Fibroblast of mammary gland (primary cell): ENCODE results near the gene EP400.

ENCODE experiments used
- DNase-seq: peaks from one replicate; pipeline ENCODE4 v3.0.0-alpha.2; 2010; ENCODE audit warnings: low read depth
- H3K4me3 ChIP-seq: 2 replicates; pipeline ENCODE4 v1.5.1; 2011; ENCODE audit warnings: low read depth, mild to moderate bottlenecking, low read length, moderate library complexity; ENCODE audit not compliant: control insufficient read depth
- TF ChIP-seq, protein P1 (sequence below): conservative IDR thresholded peaks from 2 replicates; pipeline ENCODE4 v1.5.1; 2011; ENCODE audit warnings: low read depth, low read length, inconsistent platforms; ENCODE audit not compliant: control insufficient read depth, insufficient read depth

The EP400 gene

DNA sequence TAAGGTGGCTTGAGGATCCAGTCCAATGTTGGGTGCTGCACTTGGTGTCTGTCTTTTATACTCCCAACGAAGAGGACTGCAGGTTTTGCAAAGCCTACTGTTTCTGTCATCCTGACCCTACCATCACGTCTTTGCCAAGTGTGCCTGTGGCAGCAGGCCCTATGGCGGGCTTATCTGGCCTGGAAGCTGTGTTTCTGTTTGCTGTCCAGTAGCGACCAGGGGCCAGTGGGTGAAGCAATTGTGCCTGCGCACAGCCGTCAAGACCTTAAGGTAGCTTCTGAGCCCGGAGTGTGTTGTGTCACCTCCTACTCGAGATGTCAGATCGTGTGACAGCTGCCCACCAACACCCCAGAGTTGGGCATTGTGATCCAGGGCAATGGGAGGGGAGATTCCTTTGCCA, 131.7 kb downstream of the EP400 start:
- no peak for DNase-seq
- no peak overlapping the region for H3K4me3 ChIP-seq
- TF ChIP-seq, protein P1, sequence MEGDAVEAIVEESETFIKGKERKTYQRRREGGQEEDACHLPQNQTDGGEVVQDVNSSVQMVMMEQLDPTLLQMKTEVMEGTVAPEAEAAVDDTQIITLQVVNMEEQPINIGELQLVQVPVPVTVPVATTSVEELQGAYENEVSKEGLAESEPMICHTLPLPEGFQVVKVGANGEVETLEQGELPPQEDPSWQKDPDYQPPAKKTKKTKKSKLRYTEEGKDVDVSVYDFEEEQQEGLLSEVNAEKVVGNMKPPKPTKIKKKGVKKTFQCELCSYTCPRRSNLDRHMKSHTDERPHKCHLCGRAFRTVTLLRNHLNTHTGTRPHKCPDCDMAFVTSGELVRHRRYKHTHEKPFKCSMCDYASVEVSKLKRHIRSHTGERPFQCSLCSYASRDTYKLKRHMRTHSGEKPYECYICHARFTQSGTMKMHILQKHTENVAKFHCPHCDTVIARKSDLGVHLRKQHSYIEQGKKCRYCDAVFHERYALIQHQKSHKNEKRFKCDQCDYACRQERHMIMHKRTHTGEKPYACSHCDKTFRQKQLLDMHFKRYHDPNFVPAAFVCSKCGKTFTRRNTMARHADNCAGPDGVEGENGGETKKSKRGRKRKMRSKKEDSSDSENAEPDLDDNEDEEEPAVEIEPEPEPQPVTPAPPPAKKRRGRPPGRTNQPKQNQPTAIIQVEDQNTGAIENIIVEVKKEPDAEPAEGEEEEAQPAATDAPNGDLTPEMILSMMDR: no peak

DNA sequence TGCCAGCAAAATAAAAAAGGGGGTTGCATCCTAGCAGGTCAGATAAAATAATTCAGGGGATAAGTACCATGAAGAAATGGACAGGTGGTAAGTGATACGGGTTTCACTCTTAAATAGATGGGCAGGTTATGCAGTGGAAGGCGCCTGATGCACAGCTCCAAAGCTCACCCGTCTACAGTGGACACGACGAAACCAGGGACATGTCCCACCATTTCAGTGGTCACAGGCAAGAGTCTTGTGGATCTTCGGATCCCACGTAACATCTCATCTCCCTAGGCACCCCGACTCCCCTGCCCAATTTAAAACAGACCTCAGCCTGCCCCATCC, 133.8 kb downstream of the EP400 start:
- no peak for DNase-seq
- H3K4me3 ChIP-seq: peak overlapping the region; percentile 47
- TF ChIP-seq, protein P1: no peak

DNA sequence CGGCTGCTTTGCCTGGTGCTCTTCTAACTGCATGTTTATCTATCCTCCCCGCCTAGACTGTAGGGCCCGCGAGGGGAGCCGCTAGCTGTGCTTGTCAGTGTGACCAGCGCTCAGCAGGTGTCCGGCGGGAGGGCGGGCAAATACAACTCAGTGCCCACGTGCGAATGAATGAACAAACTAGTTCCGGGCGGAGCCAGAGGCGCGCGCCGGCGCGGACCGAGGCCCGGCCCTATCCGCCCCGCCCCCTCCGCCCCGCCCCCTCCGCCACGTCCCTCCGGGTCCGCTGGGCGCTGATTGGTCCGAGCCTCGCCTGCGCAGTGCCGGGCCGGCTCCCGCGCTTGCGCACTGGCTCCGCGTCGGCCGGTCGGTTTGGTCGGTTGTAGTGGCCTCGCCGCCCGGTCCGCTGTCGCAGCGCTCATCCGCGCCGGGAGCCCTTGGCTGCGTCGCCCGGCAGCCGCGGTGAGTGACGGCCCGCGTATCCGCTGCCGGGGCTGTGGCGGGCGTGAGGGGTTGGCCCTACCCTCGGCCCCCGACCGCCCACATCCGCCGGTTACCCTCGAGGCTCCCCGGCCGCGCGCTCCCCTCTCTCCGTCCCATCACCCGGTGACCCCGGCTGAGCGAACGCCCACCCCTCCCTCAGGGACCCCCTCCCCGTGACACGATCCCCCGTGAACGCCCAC, 134.3 kb downstream of the EP400 start:
- peak overlapping the region; percentile 62 for H3K4me3 ChIP-seq
- TF ChIP-seq, protein P1: no peak
- peak; percentile 80 for DNase-seq

DNA sequence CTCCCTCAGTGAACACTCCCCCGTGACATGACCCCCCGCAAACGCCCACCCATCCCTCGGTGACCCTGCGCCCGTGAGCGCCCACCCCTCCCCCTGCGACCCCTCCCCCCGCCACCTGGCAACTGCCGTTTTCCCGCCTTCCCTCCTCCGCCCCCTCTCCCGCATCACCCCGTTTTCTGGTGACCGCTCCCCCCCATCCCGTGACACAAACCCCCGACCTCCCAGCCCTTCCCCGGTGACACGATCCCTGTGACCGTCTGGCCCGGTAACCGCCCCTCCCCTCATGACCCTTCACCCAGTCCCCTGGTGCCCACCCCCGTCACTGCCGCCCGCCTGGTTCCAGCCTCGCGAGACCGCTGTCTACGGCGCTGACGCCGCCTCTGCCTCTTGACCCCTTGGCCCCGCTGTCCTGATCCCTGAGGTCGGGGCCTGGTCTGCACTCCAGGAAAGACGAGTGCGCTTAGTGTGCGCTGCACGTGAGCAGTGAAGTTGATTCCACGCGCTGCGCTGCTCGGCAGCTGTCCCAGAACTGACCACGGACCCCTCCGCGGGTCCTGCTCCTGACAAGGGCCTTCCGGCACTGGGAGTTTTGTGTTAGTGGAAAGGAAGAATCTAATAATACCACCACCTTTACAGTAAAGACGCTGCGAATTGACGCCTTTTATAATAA, 135.0 kb downstream of the EP400 start:
- peak overlapping the region; percentile 62 for H3K4me3 ChIP-seq
- DNase-seq: peak; percentile 72

DNA sequence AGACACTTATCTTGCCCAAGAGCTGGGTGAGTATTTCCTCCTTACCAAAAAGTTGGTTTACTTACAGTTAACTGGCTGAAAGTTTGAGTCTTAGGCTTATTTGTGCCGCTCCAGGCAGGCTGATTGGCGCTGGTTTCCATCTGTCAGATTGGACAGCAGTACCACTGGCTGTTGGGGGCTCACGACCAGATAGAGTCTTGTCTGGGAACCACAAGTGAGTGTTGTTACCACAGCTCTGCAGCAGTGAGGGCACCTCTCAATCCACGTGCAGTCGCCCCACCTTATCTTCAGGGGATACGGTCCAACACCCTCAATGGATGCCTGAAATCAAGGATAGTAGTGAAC, 135.5 kb downstream of the EP400 start:
- peak; percentile 37 for DNase-seq
- peak overlapping the region; percentile 62 for H3K4me3 ChIP-seq
- TF ChIP-seq, protein P1: no peak

More for the DNA sequence above, 135.0 kb downstream of the EP400 start:
- TF ChIP-seq, protein P1: no peak

DNA sequence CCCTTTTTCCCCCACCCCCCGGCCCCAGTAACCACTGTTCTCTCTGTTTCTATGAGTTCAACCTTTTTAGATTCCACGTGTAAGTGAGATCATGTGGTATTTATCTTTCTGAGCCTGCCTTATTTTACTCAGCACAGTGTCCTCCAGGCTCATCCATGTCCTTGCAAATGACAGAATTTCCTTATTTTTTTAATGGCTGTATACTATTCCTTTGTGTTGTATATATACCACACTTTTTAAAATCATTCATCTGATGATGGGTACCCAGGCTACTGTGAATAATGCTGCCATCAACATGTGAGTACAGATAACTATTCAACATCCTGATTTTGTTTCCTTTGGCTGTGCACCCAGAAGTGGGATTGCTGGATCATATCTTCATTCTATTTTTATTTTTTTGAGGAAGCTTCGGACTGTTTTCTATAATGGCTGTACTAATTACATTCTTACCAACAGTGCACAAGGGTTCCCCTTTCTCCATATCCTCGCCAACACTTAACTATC, 139.7 kb downstream of the EP400 start:
- DNase-seq: peak; percentile 7
- TF ChIP-seq, protein P1: no peak
- no peak overlapping the region for H3K4me3 ChIP-seq
